Activated effector memory CD4-positive, alpha-beta T cell treated with Interleukin-2 at 50 U/mL for 16 hours (primary cell): ENCODE data around the gene REEP1.
"Not testable (repeated sequence)": the region's sequence is repeated elsewhere in the genome, so short reads cannot be mapped to it uniquely, and the experiment has no call there.

Source experiments
- DNase-seq: peaks from one replicate; pipeline ENCODE4 v3.0.0-alpha.2; 2020

REEP1 gene

GRCh38 chr2:86281066-86281700 lies 56.2 kb downstream of the REEP1 start:
- no peak for DNase-seq

- DNase-seq: no peak
Observed at GRCh38 chr2:86280191-86280667, 57.2 kb downstream of the REEP1 start.

- no peak for DNase-seq
Observed at GRCh38 chr2:86275962-86276361, 61.5 kb downstream of the REEP1 start.

GRCh38 chr2:86275384-86275799 lies 62.0 kb downstream of the REEP1 start:
- no peak for DNase-seq

- no peak for DNase-seq
Observed at GRCh38 chr2:86274918-86275275, 62.5 kb downstream of the REEP1 start.

- DNase-seq: no peak
Observed at GRCh38 chr2:86274265-86274917, 63.0 kb downstream of the REEP1 start.

- no peak for DNase-seq
Observed at GRCh38 chr2:86272111-86272510, 65.3 kb downstream of the REEP1 start.

GRCh38 chr2:86271248-86271647 lies 66.2 kb downstream of the REEP1 start:
- no peak for DNase-seq

- no peak for DNase-seq
Observed at GRCh38 chr2:86263956-86264355, 73.5 kb downstream of the REEP1 start.

GRCh38 chr2:86260978-86261377 lies 76.4 kb downstream of the REEP1 start:
- DNase-seq: no peak

GRCh38 chr2:86258106-86258505 lies 79.3 kb downstream of the REEP1 start:
- DNase-seq: no peak

GRCh38 chr2:86256982-86257381 lies 80.4 kb downstream of the REEP1 start:
- no peak for DNase-seq

GRCh38 chr2:86256300-86256699 lies 81.1 kb downstream of the REEP1 start:
- DNase-seq: no peak

- DNase-seq: no peak
Observed at GRCh38 chr2:86254576-86255538, 82.6 kb downstream of the REEP1 start.

- DNase-seq: no peak
Observed at GRCh38 chr2:86253424-86253823, 84.0 kb downstream of the REEP1 start.

- DNase-seq: no peak
Observed at GRCh38 chr2:86251840-86252266, 85.6 kb downstream of the REEP1 start.

GRCh38 chr2:86249579-86250391 lies 87.6 kb downstream of the REEP1 start:
- DNase-seq: no peak

GRCh38 chr2:86249176-86249575 lies 88.2 kb downstream of the REEP1 start:
- no peak for DNase-seq

- DNase-seq: not testable (repeated sequence)
Observed at GRCh38 chr2:86245222-86245621, 92.2 kb downstream of the REEP1 start.

- not testable (repeated sequence) for DNase-seq
Observed at GRCh38 chr2:86244781-86245180, 92.6 kb downstream of the REEP1 start.

GRCh38 chr2:86243950-86244733 lies 93.3 kb downstream of the REEP1 start:
- DNase-seq: no peak

- DNase-seq: no peak
Observed at GRCh38 chr2:86243272-86243671, 94.2 kb downstream of the REEP1 start.
